Esophagus (tissue), 2 donors: Measurements from ENCODE around the gene VTI1A. TPM values are rescaled to one million over a fixed set of nuclear protein-coding genes. Genes with fewer than 3 reads are reported as not detected.

Experiments used
- H3K27ac ChIP-seq, 2 donors: one replicate each; pipeline ENCODE4 v1.5.1; 2013; ENCODE audit warnings: low read depth in 2 of 2, mild to moderate bottlenecking in 2 of 2, inconsistent platforms in 1 of 2, low read length in 1 of 2, moderate library complexity in 1 of 2
- H3K27me3 ChIP-seq, 2 donors: one replicate each; pipeline ENCODE4 v1.6.1; 2013; ENCODE audit warnings: low read length in 2 of 2, control low read depth in 1 of 2, mild to moderate bottlenecking in 1 of 2; ENCODE audit not compliant: insufficient read depth in 2 of 2, control insufficient read depth in 1 of 2
- H3K36me3 ChIP-seq, 2 donors: one replicate each; pipeline ENCODE4 v1.6.1; 2013; ENCODE audit warnings: low read length in 1 of 2; ENCODE audit not compliant: control insufficient read depth in 2 of 2, insufficient read depth in 2 of 2
- H3K4me1 ChIP-seq, 2 donors: one replicate each; pipeline ENCODE4 v1.6.1; 2013; ENCODE audit warnings: low read length in 1 of 2; ENCODE audit not compliant: control insufficient read depth in 2 of 2, insufficient read depth in 2 of 2
- H3K4me3 ChIP-seq, 2 donors: one replicate each; pipeline ENCODE4 v1.5.1; 2013; ENCODE audit warnings: low read length in 2 of 2, mild to moderate bottlenecking in 2 of 2, low read depth in 1 of 2, moderate library complexity in 1 of 2
- H3K9me3 ChIP-seq, 2 donors: one replicate each; pipeline ENCODE4 v1.6.1; 2013; ENCODE audit warnings: mild to moderate bottlenecking in 2 of 2, low read depth in 1 of 2, low read length in 1 of 2, moderate library complexity in 1 of 2; ENCODE audit not compliant: control insufficient read depth in 2 of 2, insufficient read depth in 1 of 2
- WGBS, 2 donors: extraction: QIAGEN DNeasy Blood & Tissue Kit; methylation state at CpG; one replicate each; pipeline ENCODE4 v1.1.7; 2013; 5-methylcytosine and 5-hydroxymethylcytosine counted together
- polyA plus RNA-seq, 2 donors: library from polyadenylated mRNA; stranded (reverse); fragments of 200-250 nt; gene quantifications; one replicate each; pipeline ENCODE4 v1.2.3, GENCODE V29; 2013
- donor health status: healthy with polysubstance abuse.
- donor health status: Bipolar disorder and iron deficiency.

The VTI1A gene
- polyA plus RNA-seq, 2 donors = 10.6 to 11.5 TPM

DNA sequence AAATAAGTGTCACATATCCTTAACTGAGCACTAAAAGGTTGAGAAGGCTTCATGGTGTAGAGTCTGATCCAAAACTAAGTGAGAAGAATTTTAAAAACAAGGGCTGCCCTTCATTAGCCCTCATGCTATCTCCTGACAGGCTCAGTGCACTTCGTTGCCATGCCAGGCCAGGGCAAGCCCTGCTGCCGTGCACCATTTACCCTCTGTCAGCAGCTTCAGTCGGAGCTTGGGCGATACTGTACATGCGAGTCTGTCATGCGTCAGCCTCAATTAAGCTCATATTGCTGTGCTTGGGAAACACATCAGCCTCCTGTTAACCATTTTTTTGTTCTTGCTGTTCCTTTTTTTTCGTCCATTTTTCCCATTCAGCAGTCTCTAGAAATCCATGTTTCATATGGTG is 166.6 kb downstream of the VTI1A start:
- Histone ChIP-seq H3K4me3 (no peak overlapping the region), H3K36me3 (no peaks in the 10 kb centered on the region), H3K27me3 (no peaks in the 10 kb centered on the region), H3K9me3 (no peaks in the 10 kb centered on the region), H3K4me1 (no peaks in the 10 kb centered on the region), H3K27ac (no peak overlapping the region)
- WGBS, 2 donors = 90 to 95% methylated on average over 7 of the region's 7 CpGs

DNA sequence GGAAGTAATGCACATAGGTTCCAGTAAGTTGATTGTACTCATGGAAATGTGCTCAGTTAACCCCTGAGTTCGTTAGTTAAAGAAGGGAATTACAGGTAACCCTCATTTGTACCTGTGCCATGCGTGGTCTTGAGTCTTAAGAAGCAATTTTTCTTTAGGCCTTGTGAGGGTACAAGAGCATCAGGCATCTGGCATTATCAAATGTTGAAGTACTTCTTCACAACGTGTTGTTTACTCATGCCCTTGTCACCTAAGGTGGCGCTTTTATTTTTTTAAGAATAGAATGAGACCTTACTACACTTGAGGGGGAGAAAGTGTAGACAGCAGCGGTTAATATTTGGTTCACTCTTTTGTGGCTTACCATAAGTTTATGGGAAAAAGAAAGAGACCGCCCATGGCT is 167.1 kb downstream of the VTI1A start:
- no peak overlapping the region for H3K27ac ChIP-seq
- H3K27me3 ChIP-seq = no peaks in the 10 kb centered on the region
- no peaks in the 10 kb centered on the region for H3K4me1 ChIP-seq
- no peaks in the 10 kb centered on the region for H3K9me3 ChIP-seq
- no peak overlapping the region for H3K4me3 ChIP-seq
- WGBS, 2 donors = 88 to 90% methylated on average over 6 of the region's 6 CpGs
- H3K36me3 ChIP-seq = no peaks in the 10 kb centered on the region

DNA sequence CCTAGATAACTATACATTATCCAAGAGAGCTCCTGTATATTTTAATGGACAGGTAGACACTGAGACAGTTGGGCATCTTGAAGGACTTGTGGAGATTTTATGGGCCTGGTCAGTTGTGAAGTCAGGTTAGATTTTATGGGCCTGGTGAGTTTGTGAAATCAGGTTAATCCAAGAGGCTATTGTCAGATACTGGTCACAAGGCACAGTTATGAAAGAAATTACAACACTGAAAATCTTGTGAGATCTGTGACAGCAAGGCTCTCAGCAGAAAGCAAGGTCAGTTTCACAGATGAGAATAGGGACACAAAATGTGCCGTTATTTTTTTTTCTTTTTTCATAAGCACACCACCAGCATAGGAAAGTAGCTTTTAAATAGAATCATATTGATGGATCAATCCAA is 167.6 kb downstream of the VTI1A start:
- H3K9me3 ChIP-seq = no peaks in the 10 kb centered on the region
- H3K27ac ChIP-seq = no peak overlapping the region
- H3K36me3 ChIP-seq = peaks cover 0 to under 1% of the 10 kb centered on the region in 2 donors
- WGBS, 2 donors = 94 to 95% methylated on average over 1 of the region's 1 CpG
- H3K27me3 ChIP-seq = no peaks in the 10 kb centered on the region
- no peak overlapping the region for H3K4me3 ChIP-seq
- no peaks in the 10 kb centered on the region for H3K4me1 ChIP-seq

DNA sequence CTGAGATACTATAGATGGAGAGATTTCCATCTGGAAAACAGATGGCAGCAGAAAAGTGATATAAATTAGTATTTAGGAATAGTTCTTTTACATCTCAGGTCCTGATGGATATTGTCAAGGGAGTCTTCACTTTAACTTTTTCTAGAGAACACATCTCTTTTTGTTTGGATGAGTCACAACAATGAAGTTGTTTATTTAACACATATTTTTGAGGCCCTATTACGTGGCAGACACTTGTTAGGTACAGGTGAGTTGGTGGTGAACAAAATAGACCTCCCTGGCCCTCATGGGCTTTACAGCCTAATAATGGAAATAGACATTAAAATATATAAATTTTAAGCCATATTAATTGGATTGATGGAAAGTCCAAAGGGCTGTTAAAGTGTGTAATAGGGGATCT is 168.3 kb downstream of the VTI1A start:
- WGBS, 2 donors = 87 to 94% methylated on average over 1 of the region's 1 CpG
- no peaks in the 10 kb centered on the region for H3K27me3 ChIP-seq
- no peaks in the 10 kb centered on the region for H3K9me3 ChIP-seq
- no peaks in the 10 kb centered on the region for H3K4me1 ChIP-seq
- no peak overlapping the region for H3K27ac ChIP-seq
- H3K36me3 ChIP-seq = peaks cover 0 to 2% of the 10 kb centered on the region in 2 donors
- no peak overlapping the region for H3K4me3 ChIP-seq

DNA sequence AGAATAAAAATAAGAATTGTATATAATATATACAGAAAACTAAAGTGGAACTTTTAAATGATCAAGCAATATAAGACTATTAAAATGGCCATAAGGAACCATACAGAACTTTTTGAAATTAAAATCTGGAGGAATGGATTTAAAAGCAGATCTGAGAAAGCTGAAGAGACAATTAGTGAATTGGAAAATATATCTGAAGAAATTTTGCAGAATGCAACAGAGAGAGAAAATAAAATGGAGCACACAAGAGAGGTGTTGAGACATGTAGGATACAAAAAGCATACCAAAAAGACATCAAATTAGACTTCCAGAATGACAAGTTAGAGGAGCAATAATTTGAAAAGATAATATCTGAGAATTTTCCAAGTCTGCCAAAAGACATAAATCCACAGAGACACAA is 169.6 kb downstream of the VTI1A start:
- Histone ChIP-seq H3K4me3 (no peak overlapping the region), H3K4me1 (no peaks in the 10 kb centered on the region), H3K9me3 (no peaks in the 10 kb centered on the region), H3K36me3 (peaks cover 0 to 2% of the 10 kb centered on the region in 2 donors), H3K27ac (no peak overlapping the region), H3K27me3 (no peaks in the 10 kb centered on the region)

DNA sequence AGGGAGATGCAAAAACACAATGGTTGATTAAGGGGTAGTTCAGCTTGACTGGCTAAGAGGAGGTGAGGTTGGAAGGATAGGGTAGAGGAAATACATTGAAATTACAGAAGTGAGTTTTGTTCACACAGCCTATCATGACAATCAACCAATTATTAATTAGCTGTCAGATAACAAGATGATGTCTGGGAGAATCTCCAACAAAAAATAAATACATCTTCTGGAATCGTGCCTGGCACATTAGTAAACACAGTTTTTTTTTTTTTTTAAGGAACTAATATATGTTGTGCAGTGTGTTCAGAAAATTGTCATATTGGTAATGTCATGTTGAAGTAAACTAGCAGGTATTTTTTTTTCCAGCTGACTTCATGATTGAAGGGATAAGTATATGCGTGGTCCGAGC is 171.8 kb downstream of the VTI1A start:
- Histone ChIP-seq H3K27me3 (no peaks in the 10 kb centered on the region), H3K36me3 (peaks cover 0 to 2% of the 10 kb centered on the region in 2 donors), H3K4me1 (no peaks in the 10 kb centered on the region), H3K9me3 (no peaks in the 10 kb centered on the region), H3K27ac (no peak overlapping the region), H3K4me3 (no peak overlapping the region)
- 90% methylated on average over 3 of the region's 3 CpGs for WGBS, 2 donors

DNA sequence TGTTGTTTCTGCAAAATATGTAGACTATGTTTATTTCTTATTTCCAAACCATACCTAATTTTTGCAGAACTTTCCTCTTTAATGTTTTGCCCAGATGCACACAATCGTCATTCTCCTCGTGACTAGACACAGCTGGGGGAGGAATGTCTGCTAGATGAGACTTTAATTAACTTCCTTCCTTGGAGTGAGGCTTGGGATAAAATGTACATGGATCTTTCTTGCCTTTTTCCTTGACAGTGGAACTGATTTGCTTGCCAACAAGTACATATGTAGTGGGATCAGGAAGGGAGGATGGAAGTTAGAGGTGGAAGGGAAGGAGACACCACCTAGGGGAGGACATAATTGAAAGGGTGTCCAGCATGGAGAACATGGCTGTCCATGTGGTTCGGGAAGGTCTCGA is 172.5 kb downstream of the VTI1A start:
- Histone ChIP-seq H3K4me1 (no peaks in the 10 kb centered on the region), H3K27me3 (no peaks in the 10 kb centered on the region), H3K4me3 (no peak overlapping the region), H3K36me3 (peaks cover 0 to 2% of the 10 kb centered on the region in 2 donors), H3K27ac (no peak overlapping the region), H3K9me3 (no peaks in the 10 kb centered on the region)
- WGBS, 2 donors = 89 to 92% methylated on average over 4 of the region's 4 CpGs

DNA sequence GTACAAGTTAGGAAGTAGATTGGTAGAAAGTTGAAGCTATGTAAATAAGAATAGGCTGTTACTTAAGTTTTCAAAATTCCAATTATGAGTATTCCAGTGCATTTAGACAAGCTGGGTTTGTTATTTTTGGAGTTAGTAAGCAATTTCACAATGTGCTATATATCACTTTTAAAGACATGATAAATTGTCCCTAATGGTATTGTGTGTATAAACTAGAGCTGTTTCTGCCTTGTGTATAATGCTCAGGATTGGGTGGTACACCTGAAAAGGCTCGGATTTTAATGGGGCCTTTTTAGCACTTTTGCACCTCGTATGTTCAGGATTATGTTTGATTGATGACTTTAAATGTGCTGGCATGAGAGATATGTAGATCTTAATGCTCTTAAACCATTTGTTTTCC is 175.8 kb downstream of the VTI1A start:
- Histone ChIP-seq H3K27ac (no peak overlapping the region), H3K4me3 (no peak overlapping the region), H3K27me3 (no peaks in the 10 kb centered on the region), H3K36me3 (peaks cover 0 to 2% of the 10 kb centered on the region in 2 donors), H3K9me3 (no peaks in the 10 kb centered on the region), H3K4me1 (no peaks in the 10 kb centered on the region)
- WGBS, 2 donors = 77 to 80% methylated on average over 2 of the region's 2 CpGs

DNA sequence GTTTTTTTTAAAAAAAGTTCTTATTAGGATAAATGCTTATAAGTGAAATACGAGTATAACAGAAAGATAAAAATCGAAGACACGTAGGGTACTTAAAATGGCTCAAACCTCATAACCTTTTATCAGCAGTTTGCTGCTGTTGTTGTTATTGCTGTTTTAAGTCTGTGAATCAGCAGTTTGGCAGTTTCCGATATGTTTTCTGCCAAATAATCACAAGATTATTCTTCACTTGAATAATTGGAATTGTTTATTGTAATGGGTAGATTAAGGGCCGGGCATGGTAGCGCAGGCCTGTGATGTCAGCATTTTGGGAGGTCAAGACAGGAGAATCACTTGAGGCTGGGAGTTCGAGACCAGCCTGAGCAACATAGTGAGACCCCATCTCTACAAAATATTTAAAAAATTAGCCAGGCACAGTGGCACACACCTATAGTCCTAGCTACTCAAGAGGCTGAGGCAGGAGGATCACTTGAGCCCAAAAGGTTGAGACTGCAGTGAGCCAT is 177.6 kb downstream of the VTI1A start:
- 84 to 87% methylated on average over 7 of the region's 7 CpGs for WGBS, 2 donors
- H3K36me3 ChIP-seq = peaks cover 0 to 2% of the 10 kb centered on the region in 2 donors

DNA sequence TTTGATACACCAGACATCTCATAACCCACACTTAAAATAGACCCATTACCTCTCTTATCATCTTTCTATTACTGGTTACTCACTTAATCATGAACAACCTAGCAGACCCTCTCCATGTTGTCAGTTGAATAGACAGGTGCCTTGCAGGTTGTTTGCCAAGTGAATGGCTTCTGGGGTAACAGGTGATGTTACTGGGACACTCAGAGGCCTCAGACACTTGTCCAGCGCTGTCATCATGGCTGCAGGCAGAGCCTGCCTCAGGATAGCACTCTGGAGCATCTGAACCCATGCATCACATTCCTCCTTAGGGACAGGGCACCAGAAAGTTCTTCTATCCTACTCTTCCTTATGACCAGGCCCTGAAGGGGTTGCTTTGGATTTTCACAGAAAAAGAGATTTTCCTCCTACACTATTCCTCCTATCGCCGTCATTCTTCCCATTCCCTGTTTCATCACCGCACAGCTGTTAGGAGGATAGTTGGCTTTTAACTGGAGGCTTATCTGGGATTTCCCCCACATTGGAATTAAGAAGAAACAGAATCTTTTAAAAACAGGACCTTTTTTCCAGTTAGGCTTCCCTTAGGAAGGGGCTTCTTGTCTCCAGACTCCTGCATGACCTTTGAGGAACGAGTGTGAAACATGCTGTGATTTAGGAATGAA is 182.1 kb downstream of the VTI1A start:
- no peak overlapping the region for H3K27ac ChIP-seq
- no peaks in the 10 kb centered on the region for H3K9me3 ChIP-seq
- H3K4me1 ChIP-seq = no peaks in the 10 kb centered on the region
- H3K36me3 ChIP-seq = no peaks in the 10 kb centered on the region
- H3K27me3 ChIP-seq = no peaks in the 10 kb centered on the region
- WGBS, 2 donors = 88 to 91% methylated on average over 5 of the region's 5 CpGs
- H3K4me3 ChIP-seq = no peak overlapping the region

More for the DNA sequence above, 177.6 kb downstream of the VTI1A start:
- Histone ChIP-seq H3K9me3 (no peaks in the 10 kb centered on the region), H3K27ac (no peak overlapping the region), H3K4me3 (no peak overlapping the region), H3K4me1 (no peaks in the 10 kb centered on the region), H3K27me3 (no peaks in the 10 kb centered on the region)
